22Rv1 (cell line): Measurements from ENCODE around the gene ACTBL2.

Experiments
- CTCF ChIP-seq: fragments of 450-650 bp; IDR thresholded peaks from 2 replicates; pipeline ENCODE4 v1.5.1; 2017; ENCODE audit warnings: mild to moderate bottlenecking
- ZFX ChIP-seq: fragments of 450-650 bp; IDR thresholded peaks from 2 replicates; pipeline ENCODE4 v1.6.1; 2017; ENCODE audit warnings: antibody characterized with exemption, borderline replicate concordance

GRCh38 chr5:57436586-57436985 lies 46.0 kb downstream of the ACTBL2 start:
- TF ChIP-seq CTCF (no peak), ZFX (no peak)
